Activated CD8-positive, alpha-beta memory T cell treated with anti-CD3 and anti-CD28 coated beads, Interleukin-2, amount 10 ng/mL, durations not matched to agents 7 days and 5 days (primary cell): Measurements from ENCODE around the gene SETD2. TPM values are rescaled to one million over a fixed set of nuclear protein-coding genes. Genes with fewer than 3 reads are reported as not detected.
A peak's percentile ranks its signal among the peaks of the same experiment; 100 is the strongest.

ENCODE experiments used
- ATAC-seq: fragments of 150-1000 bp; cut with Tn5 transposase; one replicate; pipeline ENCODE4 v1.10.0; 2021; ENCODE audit warnings: moderate library complexity
- CTCF ChIA-PET: fragments of 350-600 bp; sonication (Branson Sonifier 250); formaldehyde crosslinking; loops from one replicate; lab custom pipeline; 2021; ENCODE audit warnings: antibody characterized with exemption; lab: Charles Lee
- DNase-seq: peaks from one replicate; pipeline ENCODE4 v3.0.0-alpha.2; 2020
- H3K27ac Mint-ChIP-seq: one replicate; pipeline ENCODE4 v1.8.0; 2021; ENCODE audit warnings: mild to moderate bottlenecking, mixed read lengths
- H3K27me3 Mint-ChIP-seq: one replicate; pipeline ENCODE4 v1.8.0; 2021; ENCODE audit warnings: mixed read lengths
- H3K36me3 Mint-ChIP-seq: one replicate; pipeline ENCODE4 v1.8.0; 2021; ENCODE audit warnings: mild to moderate bottlenecking, mixed read lengths
- H3K4me1 Mint-ChIP-seq: one replicate; pipeline ENCODE4 v1.8.0; 2021; ENCODE audit warnings: mixed read lengths
- H3K4me3 Mint-ChIP-seq: one replicate; pipeline ENCODE4 v1.8.0; 2021; ENCODE audit warnings: mild to moderate bottlenecking, moderate library complexity, mixed read lengths
- H3K9me3 Mint-ChIP-seq: one replicate; pipeline ENCODE4 v1.8.0; 2022; ENCODE audit warnings: low read depth, mixed read lengths
- total RNA-seq, 2 experiments: library from RNA; stranded (reverse); gene quantifications; one replicate each; pipeline ENCODE4 v1.2.3, GENCODE V29; 2021

SETD2 gene
- total RNA-seq, 2 experiments from 2014 or later: 38.0 to 43.3 TPM

DNA sequence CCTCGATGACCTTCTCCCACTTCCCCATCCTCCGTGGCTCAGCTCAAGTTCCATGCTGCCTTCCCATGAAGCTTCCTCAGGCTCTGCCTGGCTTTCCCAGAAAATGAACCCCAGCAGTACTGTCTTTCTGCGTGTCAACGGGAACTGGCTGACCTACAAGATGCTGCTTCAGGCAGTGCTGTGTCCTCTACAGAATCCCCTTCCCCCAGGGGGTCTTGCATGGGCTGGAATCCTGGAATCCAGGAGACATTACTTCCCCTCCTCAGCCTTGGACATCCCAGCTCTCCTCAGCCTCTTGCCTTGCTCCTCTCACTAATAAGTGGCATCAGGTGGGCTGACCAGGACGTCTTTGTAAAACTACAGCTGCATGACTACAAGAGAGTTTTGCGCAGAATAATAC is 192.8 kb downstream of the SETD2 start:
- no peaks in the 10 kb centered on the region for H3K9me3 Mint-ChIP-seq
- H3K4me3 Mint-ChIP-seq: peak overlapping the region; percentile 61
- peak overlapping the region; percentile 89 for H3K27ac Mint-ChIP-seq
- DNase-seq: no peak
- no peak for ATAC-seq
- peaks cover 44% of the 10 kb centered on the region for H3K36me3 Mint-ChIP-seq
- no peaks in the 10 kb centered on the region for H3K27me3 Mint-ChIP-seq
- peaks cover 83% of the 10 kb centered on the region for H3K4me1 Mint-ChIP-seq
- CTCF ChIA-PET: interaction anchor here (1.3 to 2.5 kb wide), 2 partner anchors 24 to 48 kb away, joined by 4 to 7 read pairs; no protein-coding TSS in a partner anchor

DNA sequence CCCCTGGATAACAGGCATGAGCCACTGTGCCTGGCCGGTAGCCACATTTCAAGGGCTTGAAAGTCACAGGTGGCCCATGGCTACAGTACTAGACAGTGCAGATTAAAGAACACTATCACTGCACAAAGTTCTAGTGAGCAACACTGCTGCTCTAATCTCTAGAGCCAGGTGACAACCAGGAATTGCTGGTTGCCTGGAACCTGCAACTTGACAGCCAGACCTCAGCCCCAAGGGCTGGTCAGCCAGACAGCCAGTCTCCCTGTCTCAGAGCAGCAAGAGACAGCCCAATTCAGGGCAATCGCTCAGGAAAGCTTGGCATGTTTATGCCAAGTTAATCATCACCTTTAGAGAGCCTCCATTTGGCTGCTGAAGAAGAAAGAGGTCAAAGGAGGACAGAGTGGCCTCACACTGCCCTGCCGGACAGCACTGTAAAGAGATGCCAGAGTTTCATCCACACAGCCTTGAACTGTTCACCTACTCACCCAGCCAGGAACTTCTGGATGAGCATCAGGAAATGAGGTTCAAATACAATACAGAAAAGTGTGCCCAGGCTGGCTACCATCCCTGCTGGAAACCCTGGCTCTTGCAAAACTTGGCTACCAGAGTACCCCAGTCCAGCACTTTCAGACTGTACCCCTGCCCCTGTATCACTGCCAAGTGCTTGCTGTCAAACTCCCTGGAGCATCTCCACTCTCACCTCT is 193.4 kb downstream of the SETD2 start:
- no peaks in the 10 kb centered on the region for H3K27me3 Mint-ChIP-seq
- DNase-seq (no peak), ATAC-seq (no peak)
- no peak overlapping the region for H3K4me3 Mint-ChIP-seq
- peak overlapping the region; percentile 89 for H3K27ac Mint-ChIP-seq
- CTCF ChIA-PET: interaction anchor here (1.3 to 2.5 kb wide), 2 partner anchors 23 to 47 kb away, joined by 4 to 7 read pairs; no protein-coding TSS in a partner anchor
- peaks cover 47% of the 10 kb centered on the region for H3K36me3 Mint-ChIP-seq
- no peaks in the 10 kb centered on the region for H3K9me3 Mint-ChIP-seq
- H3K4me1 Mint-ChIP-seq: peaks cover 86% of the 10 kb centered on the region

DNA sequence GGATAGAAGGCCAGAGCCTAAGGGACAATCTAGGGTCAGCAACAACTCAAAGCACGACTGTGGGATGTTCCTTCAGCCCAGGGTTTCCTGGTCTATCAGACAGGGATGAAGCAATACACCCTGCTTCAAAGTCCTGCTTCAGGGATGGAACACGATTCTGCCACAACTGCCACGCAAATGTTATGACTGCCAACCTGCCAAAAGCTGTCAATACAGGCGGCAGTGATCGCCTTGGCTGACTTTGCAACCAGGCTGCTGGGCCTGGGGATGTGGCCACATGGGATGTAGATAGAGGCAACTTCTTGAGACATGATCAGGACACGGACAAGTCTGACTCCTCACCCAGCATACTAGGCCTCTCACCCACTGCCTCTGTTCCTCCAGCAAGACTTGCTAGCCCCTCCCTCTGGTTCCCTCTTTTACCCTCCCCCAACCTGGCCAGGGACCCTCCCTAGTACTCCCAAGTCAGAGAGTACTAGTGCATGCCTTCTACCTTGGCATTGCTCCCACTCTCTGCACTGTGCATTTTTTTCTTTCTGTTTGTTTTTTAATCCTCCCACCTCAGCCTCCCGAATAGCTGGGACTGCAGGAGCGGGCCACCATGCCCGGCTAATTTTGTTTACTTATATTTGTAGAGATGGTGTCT is 195.0 kb downstream of the SETD2 start:
- H3K27me3 Mint-ChIP-seq: no peaks in the 10 kb centered on the region
- no peak overlapping the region for H3K4me3 Mint-ChIP-seq
- H3K9me3 Mint-ChIP-seq: no peaks in the 10 kb centered on the region
- no peak for ATAC-seq
- DNase-seq: no peak
- CTCF ChIA-PET: interaction anchor here (1.3 kb wide), 1 partner anchor 12 kb away, joined by 4 read pairs; no protein-coding TSS in a partner anchor
- peaks cover 78% of the 10 kb centered on the region for H3K4me1 Mint-ChIP-seq
- H3K27ac Mint-ChIP-seq: peak overlapping the region; percentile 33
- H3K36me3 Mint-ChIP-seq: peaks cover 47% of the 10 kb centered on the region

DNA sequence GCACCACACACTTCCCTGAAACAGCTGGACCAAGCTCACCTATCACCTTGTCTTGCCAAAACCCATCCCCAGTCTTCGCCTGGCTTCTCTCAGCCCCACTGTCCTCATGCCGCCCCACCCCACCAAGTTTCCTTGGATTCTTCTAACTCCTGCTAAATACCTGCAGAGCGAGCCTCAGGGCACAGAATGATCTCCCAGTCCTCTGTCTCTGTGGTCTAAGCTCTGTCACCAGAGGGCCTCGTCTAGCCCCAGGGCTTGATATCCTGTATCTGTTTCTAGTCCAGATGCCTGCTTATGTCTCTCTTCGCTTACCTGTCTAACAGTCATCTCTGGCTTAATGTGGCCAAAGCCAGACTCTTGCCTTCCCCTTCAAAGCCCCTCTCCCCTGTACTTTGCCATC is 197.1 kb downstream of the SETD2 start:
- Mint-ChIP-seq H3K36me3 (peaks cover 46% of the 10 kb centered on the region), H3K4me1 (peaks cover 74% of the 10 kb centered on the region), H3K4me3 (no peak overlapping the region), H3K27me3 (no peaks in the 10 kb centered on the region), H3K9me3 (peaks cover 3% of the 10 kb centered on the region), H3K27ac (peak overlapping the region; percentile 74)
- ATAC-seq (peak; percentile 45), DNase-seq (no peak)
- CTCF ChIA-PET: interaction anchor here (0.6 to 2.5 kb wide), 7 partner anchors 11 to 589 kb away, joined by 3 to 9 read pairs (median 4); no protein-coding TSS in a partner anchor

Other genes starting within 250 kb of the SETD2 start
- 10 to 100 TPM; 65.9 to 72.7 TPM for gene CCDC12, start 187.4 kb downstream of the SETD2 start, total RNA-seq
- 100 to 1,000 TPM; 164 to 262 TPM for gene NBEAL2, start 184.4 kb downstream of the SETD2 start, total RNA-seq
- gene KIF9, start 118.7 kb upstream of the SETD2 start, total RNA-seq: 1 to 10 TPM; 3.7 to 5.8 TPM
- 10 to 100 TPM; 25.1 to 33.5 TPM for gene KLHL18, start 118.8 kb upstream of the SETD2 start, total RNA-seq
- gene PTPN23, start 216.9 kb upstream of the SETD2 start, total RNA-seq: 10 to 100 TPM; 27.0 to 32.9 TPM